ENCODE measurements around the gene POGZ.

DNA sequence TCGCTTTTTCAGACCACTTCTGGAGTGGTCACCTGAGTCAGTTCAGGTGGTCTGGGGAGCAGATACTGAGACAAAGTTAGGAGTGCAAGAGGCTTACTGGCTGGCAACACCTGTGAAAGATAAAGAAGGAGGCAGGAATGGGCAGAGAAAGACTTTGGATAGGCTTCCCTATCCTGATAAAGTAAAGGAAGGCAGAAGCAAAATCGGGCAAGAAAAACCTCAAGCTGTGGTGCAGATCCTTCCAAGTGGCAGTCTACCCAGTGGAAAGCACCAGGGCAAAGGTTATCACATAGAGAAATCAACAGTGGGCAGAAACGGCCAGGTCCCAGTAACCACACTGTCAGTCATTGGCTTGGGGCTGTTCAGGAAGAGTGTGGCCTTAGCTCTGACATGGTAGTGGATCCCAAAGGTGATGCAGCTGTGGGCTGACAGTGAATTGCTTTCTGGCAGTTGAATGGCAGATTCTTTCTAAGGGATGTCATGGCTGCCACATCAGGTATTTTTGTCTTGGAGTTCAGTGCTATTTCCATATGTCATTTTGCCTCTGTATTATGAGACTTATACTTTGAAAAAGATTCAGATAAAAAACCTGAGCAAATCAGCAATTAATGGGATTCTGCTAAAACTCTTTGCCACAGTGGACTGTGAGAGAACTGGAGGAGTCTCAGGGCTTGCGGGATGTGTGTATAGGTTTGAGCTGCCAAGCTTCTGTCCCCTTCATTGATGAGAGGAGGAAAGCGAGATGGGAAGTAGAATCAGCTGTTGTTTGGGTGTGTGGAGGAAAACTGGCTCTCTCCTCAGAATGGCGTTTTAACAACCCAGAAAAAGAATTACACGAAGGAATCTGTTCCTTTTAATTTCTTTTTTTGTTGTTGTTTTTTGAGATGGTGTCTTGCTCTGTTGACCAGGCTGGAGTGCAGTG lies 43.8 kb upstream of the POGZ start:
- TF ChIP-seq, protein P1, sequence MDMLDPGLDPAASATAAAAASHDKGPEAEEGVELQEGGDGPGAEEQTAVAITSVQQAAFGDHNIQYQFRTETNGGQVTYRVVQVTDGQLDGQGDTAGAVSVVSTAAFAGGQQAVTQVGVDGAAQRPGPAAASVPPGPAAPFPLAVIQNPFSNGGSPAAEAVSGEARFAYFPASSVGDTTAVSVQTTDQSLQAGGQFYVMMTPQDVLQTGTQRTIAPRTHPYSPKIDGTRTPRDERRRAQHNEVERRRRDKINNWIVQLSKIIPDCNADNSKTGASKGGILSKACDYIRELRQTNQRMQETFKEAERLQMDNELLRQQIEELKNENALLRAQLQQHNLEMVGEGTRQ (IDR thresholded peaks at IDR 0.05) = no peak
- TF ChIP-seq POLR2A (IDR thresholded peaks at IDR 0.05; ENCODE audit: low read length) (no peak), EP300 (IDR thresholded peaks at IDR 0.05) (no peak), CHD2 (IDR thresholded peaks at IDR 0.05; ENCODE audit: low read length, partially characterized antibody) (no peak), CTCF (IDR thresholded peaks at IDR 0.05) (no peak), ZSCAN20 (CRISPR knock-in tag; IDR thresholded peaks at IDR 0.05) (no peak), MYC (IDR thresholded peaks at IDR 0.05; ENCODE audit: borderline replicate concordance, low read length) (no peak), RARB (CRISPR knock-in tag; IDR thresholded peaks at IDR 0.05) (no peak)
